ENCODE measurements around the gene PTPRE. TPM values are rescaled to one million over a fixed set of nuclear protein-coding genes. Genes with fewer than 3 reads are reported as not detected.

PTPRE gene
- total RNA-seq, 1 experiment from 2014 or later = 0.50 TPM

DNA sequence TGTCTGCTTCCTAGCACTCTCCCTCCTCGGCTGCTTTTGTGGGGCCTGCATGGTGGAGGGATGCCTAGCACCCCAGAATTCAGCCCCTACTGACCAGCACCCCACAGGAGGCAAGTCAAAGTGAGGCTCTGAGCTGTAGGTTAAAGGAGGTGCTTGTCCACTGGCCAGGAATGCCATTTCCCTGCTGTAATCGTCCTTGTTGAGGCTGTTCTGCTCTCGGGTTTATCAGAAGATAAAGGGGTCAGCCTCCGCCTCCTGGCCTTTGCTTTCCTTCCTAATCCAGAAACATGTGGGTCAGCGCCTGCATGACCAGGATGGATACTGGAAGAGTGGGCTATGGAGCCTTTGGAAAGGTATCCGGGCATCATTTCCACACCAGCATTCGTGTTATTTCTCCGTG lies 120.4 kb downstream of the PTPRE start:
- Mint-ChIP-seq H3K4me3 (ENCODE audit: unreplicated experiment) (no peak overlapping the region), H3K36me3 (ENCODE audit: insufficient read depth, unreplicated experiment) (no peaks in the 10 kb centered on the region), H3K9me3 (ENCODE audit: unreplicated experiment) (no peaks in the 10 kb centered on the region), H3K27ac (ENCODE audit: unreplicated experiment) (no peak overlapping the region), H3K4me1 (ENCODE audit: low read depth, unreplicated experiment) (no peaks in the 10 kb centered on the region), H3K27me3 (ENCODE audit: insufficient read depth, unreplicated experiment) (no peaks in the 10 kb centered on the region)
- Histone ChIP-seq H3K27me3 (replicated peaks; ENCODE audit: control insufficient read depth, insufficient read depth, low read length) (no peaks in the 10 kb centered on the region), H3K4me3 (ENCODE audit: low read depth, low read length) (no peak overlapping the region), H3K9me3 (no peaks in the 10 kb centered on the region), H3K4me1 (no peaks in the 10 kb centered on the region), H3K36me3 (ENCODE audit: control insufficient read depth, insufficient read depth, low read length) (no peaks in the 10 kb centered on the region)
- no TSS peak for BruUV-seq (replicated peaks)
- intact Hi-C loops (cut with micrococcal nuclease; ENCODE audit: unreplicated experiment) = no loop called here
- peak in 1 of 2 experiments; percentile 32 for DNase-seq
- CTCF ChIA-PET = interaction anchor here (1.4 kb wide), 1 partner anchor 8 kb away, joined by 3 read pairs; no protein-coding TSS in a partner anchor
- POLR2A ChIA-PET = no interaction called here
- TF ChIP-seq, protein P1, sequence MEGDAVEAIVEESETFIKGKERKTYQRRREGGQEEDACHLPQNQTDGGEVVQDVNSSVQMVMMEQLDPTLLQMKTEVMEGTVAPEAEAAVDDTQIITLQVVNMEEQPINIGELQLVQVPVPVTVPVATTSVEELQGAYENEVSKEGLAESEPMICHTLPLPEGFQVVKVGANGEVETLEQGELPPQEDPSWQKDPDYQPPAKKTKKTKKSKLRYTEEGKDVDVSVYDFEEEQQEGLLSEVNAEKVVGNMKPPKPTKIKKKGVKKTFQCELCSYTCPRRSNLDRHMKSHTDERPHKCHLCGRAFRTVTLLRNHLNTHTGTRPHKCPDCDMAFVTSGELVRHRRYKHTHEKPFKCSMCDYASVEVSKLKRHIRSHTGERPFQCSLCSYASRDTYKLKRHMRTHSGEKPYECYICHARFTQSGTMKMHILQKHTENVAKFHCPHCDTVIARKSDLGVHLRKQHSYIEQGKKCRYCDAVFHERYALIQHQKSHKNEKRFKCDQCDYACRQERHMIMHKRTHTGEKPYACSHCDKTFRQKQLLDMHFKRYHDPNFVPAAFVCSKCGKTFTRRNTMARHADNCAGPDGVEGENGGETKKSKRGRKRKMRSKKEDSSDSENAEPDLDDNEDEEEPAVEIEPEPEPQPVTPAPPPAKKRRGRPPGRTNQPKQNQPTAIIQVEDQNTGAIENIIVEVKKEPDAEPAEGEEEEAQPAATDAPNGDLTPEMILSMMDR (IDR thresholded peaks at IDR 0.05; ENCODE audit: insufficient read depth in 1 of 2, low read depth in 1 of 2, low read length in 1 of 2, severe bottlenecking in 1 of 2, unreplicated experiment in 1 of 2) = no peak

DNA sequence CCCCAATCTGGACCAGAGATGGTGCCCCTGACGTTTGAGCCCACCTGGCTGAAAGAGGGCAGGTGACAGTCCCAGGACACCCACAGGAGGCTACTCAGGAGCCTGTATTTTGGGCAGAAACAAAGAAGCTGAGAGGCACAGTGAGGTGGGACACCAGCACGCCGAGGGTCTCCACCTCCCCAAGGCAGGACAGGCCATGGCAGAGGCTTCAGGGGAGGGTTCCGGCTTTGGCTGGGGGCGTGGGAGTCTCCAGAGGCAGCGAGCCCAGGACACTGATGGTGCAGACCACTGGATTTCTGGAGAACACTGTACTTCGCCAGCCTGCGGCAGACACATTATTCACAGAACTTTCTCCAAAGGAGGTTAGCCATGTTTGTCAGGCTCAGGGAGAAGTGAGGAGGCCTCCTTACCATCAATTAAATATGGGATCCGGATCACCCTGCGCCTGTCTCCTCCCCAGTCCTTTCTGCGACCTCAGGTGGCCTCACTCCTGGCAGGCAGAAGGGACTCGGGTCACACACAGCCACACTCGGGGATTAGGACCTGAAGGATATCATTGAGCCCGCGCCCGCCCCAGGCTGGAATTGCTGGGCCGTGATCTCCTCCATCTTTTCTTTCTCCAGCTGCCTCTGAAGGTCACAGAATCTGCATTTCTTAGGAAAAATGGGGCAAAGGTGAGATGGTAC lies 121.1 kb downstream of the PTPRE start:
- Histone ChIP-seq H3K36me3 (ENCODE audit: control insufficient read depth, insufficient read depth, low read length) (no peaks in the 10 kb centered on the region), H3K4me1 (no peaks in the 10 kb centered on the region), H3K27me3 (replicated peaks; ENCODE audit: control insufficient read depth, insufficient read depth, low read length) (no peaks in the 10 kb centered on the region), H3K4me3 (ENCODE audit: low read depth, low read length) (no peak overlapping the region), H3K9me3 (no peaks in the 10 kb centered on the region)
- no peak overlapping the region for H3K27ac Mint-ChIP-seq (ENCODE audit: unreplicated experiment)
- ChIA-PET CTCF (no interaction called here), POLR2A (no interaction called here)
- H3K9me3 Mint-ChIP-seq (ENCODE audit: unreplicated experiment) = no peaks in the 10 kb centered on the region
- intact Hi-C loops (cut with micrococcal nuclease; ENCODE audit: unreplicated experiment) = no loop called here
- peak in 1 of 2 experiments; percentile 25 for DNase-seq
- no TSS peak for BruUV-seq (replicated peaks)
- TF ChIP-seq, protein P1 (IDR thresholded peaks at IDR 0.05; ENCODE audit: insufficient read depth in 1 of 2, low read depth in 1 of 2, low read length in 1 of 2, severe bottlenecking in 1 of 2, unreplicated experiment in 1 of 2) = no peak
- no peak overlapping the region for H3K4me3 Mint-ChIP-seq (ENCODE audit: unreplicated experiment)
- no peaks in the 10 kb centered on the region for H3K27me3 Mint-ChIP-seq (ENCODE audit: insufficient read depth, unreplicated experiment)
- H3K36me3 Mint-ChIP-seq (ENCODE audit: insufficient read depth, unreplicated experiment) = no peaks in the 10 kb centered on the region
- H3K4me1 Mint-ChIP-seq (ENCODE audit: low read depth, unreplicated experiment) = no peaks in the 10 kb centered on the region

DNA sequence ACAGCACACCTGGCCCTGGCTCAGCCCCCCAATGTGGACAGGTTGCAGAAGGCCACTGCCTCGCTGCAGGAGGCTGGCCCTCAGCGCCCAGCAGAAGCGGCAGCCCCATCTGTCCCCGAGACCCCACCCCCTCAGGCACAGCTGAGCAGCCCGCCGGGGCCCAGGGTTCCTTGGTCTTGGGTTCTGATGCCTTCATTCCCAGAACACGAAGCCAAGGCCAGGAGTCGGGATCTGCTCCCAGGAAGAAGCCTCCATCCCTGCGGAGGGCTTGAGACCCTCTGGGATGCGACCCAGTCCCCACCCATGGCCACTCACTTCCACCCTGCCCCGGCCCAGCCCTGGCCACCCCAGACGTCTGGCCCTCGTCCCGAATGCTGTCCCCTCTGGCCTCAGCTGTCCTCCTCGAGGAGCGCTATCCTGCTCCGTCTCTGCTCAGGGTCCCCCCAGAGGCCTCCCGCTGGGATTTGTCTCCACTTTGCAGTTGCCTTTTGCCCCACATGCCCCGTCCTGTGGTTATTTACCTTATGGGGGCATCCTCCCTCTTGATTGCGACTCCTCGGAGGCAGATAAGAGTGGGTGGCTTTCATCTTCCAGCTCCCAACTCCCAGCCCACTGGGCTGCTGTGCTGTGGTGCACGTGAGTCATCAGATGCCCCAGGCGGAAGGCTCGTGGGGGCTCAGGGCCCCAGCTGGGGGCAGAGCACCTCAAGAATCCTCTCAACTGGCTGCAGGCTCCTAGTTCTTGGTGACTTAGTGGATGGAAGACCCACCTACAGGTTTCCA lies 121.8 kb downstream of the PTPRE start:
- Mint-ChIP-seq H3K4me3 (ENCODE audit: unreplicated experiment) (no peak overlapping the region), H3K4me1 (ENCODE audit: low read depth, unreplicated experiment) (no peaks in the 10 kb centered on the region), H3K9me3 (ENCODE audit: unreplicated experiment) (no peaks in the 10 kb centered on the region), H3K36me3 (ENCODE audit: insufficient read depth, unreplicated experiment) (no peaks in the 10 kb centered on the region), H3K27ac (ENCODE audit: unreplicated experiment) (no peak overlapping the region), H3K27me3 (ENCODE audit: insufficient read depth, unreplicated experiment) (no peaks in the 10 kb centered on the region)
- H3K36me3 ChIP-seq (ENCODE audit: control insufficient read depth, insufficient read depth, low read length) = no peaks in the 10 kb centered on the region
- peak in 1 of 2 experiments; percentile 31 for DNase-seq
- POLR2A ChIA-PET = no interaction called here
- H3K4me3 ChIP-seq (ENCODE audit: low read depth, low read length) = no peak overlapping the region
- no TSS peak for BruUV-seq (replicated peaks)
- intact Hi-C loops (cut with micrococcal nuclease; ENCODE audit: unreplicated experiment) = no loop called here
- TF ChIP-seq, protein P1 (IDR thresholded peaks at IDR 0.05; ENCODE audit: insufficient read depth in 1 of 2, low read depth in 1 of 2, low read length in 1 of 2, severe bottlenecking in 1 of 2, unreplicated experiment in 1 of 2) = no peak
- no peaks in the 10 kb centered on the region for H3K4me1 ChIP-seq
- CTCF ChIA-PET = no interaction called here
- H3K9me3 ChIP-seq = no peaks in the 10 kb centered on the region
- no peaks in the 10 kb centered on the region for H3K27me3 ChIP-seq (replicated peaks; ENCODE audit: control insufficient read depth, insufficient read depth, low read length)
